NCI-H345 treated with DMSO at 0.1 percent for 48 hours (cell line): ENCODE measurements around the gene METTL5.
"Not testable (repeated sequence)": the region's sequence is repeated elsewhere in the genome, so short reads cannot be mapped to it uniquely, and the experiment has no call there.

Experiments
- DNase-seq: peaks from one replicate; lab custom pipeline; 2025; ENCODE audit not compliant: unreplicated experiment; lab: John Stamatoyannopoulos, UW

The METTL5 gene

DNA sequence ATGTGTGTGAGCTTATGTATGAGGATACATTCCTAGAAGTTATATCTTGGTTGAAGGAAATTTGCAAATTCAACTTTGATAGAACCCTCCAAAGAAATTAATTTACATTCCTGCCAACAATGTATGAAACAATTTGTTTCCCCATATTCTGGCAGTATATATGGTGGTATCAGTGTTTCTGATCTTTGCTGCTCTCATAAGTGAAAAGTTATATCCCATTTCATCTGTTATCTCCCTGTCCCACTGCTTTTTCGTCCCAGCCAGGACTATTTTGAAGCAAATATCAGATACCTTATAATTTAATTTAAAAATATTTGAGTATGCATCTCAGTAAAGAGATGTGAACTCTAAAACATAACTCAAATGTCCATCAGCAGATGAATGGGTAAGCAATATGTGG is 9.7 kb upstream of the METTL5 start:
- no peak for DNase-seq

DNA sequence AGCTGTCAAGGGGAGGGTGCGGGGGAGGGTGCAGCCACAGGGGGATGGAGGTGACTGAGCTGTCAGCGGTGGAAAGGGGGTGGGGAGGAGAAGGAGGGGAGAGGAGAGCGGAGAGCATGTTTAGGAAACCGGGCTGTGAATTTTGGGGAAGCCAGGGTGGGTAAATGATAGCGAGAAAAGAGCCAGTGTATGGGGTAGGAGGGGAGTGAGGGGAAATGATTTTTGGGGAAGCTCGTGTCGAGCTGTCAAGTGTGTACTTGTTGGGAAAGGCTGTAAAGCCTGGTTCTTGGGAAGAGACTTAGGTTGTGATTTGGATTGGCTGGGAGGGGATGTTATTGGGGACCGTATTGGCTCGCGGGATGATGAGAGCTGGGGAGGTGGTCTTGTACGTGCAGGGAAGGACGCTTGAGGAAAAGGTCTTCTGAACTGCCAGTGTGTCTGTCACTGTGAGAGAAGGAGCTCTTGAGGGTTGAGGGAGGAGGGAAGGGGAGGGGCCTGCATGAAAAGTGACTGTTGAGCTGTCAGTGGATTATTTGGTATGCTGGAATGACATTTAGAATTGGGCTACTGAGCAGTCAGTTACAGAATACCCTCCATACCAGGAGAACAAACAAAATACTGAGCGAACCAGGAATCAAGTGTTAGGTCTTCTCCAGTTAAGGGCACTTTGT is 3.6 kb upstream of the METTL5 start:
- DNase-seq, result peak; percentile 13

DNA sequence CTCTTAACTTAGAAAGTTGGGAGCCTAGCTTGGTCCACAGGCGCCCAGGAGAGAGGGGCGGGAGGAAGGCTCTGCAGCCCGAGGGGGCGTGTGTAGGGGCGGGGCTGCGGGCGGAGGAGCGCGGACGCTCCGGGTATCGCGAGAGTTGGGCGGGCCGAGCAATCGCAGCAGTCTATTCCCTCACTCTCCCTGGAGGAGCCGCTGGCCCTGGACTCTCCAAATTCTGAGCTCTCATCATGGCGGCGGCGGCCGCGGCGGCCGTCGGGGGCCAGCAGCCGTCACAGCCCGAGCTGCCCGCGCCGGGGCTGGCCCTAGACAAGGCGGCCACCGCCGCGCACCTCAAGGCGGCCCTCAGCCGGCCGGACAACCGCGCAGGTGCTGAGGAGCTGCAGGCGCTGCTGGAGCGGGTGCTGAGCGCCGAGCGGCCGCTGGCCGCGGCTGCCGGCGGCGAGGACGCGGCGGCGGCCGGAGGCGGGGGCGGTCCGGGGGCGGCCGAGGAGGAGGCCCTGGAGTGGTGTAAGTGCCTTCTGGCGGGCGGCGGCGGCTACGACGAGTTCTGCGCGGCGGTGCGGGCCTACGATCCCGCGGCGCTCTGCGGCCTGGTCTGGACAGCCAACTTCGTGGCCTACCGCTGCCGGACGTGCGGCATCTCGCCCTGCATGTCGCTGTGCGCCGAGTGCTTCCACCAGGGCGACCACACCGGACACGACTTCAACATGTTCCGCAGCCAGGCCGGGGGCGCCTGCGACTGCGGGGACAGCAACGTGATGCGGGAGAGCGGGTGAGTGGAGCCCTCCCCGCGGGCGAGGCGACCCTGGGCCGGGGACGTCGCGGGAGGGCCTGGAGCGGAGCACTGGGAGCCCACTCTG is 2.8 kb upstream of the METTL5 start, which contains the start of gene UBR3:
UBR3 (plus strand) TSS at position 183 of the 869 bp plus-strand sequence; CDS start at position 237, 54 bp downstream.
- peak; percentile 85 for DNase-seq

DNA sequence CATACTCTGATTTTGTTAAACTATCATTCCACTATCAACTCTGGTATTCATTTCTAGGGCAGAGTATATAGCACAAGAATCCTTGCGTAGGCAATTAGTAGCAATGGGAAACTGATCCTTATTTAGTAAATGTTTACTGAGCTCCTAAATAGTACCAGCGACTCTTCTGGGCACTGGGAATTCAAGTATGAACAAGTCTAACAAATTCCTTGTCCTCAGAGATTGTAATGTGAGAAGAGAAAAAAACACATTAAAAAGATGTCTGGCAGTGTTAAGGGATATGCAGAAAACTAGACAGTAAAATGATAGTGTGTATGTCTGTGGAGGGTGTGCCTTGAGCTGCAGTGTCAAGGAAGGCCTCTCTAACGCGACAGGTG is 721 bp downstream of the METTL5 start:
- DNase-seq, result no peak

DNA sequence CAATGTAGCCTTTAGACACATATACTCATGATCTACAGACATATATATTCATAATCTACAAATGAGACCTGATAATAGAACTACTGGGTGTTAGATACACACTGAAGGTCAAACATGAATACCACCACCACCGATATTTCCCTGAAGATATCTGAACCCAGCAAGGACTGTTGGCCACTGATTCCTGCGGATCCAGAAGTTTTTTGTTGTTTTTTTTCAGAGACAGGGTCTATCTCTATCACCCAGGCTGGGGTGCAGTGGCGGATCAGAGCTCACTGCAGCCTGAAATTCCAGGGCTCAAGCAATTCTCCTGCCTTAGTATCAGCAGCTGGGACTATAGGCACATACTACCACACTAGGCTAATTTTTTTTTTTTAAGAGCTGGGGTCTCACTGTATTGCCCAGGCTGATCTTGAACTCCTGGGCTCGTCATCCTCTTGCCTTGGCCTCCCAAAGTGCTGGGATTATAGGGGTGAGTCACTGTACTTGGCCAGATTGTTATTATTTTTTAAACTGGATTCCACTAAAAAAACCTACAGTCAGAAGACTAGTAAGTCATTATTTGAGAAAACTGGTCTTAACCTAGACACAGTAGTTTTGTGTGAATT is 1.8 kb downstream of the METTL5 start:
- no peak for DNase-seq

DNA sequence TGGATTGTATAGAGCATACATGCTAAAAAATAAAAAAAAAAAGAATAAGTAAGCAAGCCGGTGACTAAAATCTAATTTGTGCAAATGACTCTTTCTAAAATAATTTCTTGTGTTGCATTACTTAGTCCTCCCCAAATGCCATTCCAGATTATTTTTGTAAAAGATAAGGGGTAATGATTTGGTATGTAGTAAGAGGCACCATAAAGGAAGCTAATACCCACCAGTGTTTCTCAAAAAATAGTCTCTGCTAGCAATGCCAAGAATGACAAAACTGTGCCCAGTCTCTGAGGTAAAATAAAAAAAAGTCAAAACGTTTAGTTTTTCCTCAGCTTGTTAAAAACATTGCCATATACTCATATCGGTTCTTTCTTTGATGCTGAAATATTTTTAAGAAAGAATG is 2.7 kb downstream of the METTL5 start:
- DNase-seq, result no peak

DNA sequence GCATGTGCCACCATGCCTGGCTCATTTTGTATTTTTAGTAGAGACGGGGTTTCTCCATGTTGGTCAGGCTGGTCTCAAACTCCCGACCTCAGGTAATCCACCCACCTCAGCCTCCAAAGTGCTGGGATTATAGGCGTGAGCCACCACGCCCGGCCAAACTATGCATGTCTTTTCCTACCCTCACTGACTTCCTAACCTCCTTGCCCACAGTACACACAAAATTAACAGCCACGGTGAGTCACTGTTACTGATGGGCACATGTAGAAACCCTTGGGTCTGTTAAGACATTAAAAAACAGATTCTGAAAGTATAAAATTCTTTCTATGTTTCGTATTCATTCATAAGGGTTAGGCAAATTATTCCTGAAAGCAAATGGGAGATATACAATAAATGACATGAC is 4.6 kb downstream of the METTL5 start:
- not testable (repeated sequence) for DNase-seq

DNA sequence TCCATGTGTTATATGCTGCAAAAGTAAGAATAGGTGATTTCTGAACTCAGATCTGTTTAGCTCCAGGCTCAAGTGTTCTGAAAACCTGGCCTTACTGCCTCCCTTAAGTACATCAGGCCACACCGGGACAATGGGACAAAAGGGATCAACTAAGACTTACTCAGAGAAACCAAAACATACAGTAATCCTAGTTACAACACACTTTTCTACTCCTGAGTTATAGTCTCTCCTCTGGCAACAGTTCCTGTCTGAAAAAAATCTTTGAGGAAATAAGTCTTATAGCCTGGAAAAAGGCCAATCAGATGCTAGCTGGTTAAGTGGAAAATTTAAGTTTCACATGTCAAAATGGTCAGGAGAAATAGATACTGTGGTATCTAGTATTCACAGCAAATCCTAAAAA is 5.6 kb downstream of the METTL5 start:
- no peak for DNase-seq

DNA sequence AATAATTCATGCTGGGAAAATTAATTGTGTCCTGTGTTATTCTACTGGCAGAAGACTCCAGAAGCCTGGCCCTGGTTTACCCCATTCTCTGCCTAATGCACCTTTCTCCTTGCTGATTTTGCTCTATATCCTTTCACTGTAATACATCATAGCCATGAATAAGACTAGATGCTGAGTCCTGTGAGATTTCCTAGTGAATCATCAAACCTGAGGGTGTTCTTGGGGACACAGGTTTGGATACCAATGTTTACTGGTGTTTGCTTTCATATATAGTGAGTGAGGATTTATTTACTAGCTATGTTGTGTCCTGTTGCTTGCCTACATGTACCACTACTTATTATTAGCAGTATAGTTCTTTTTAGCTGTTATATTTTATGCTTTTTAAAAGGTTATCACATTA is 6.5 kb downstream of the METTL5 start:
- no peak for DNase-seq

DNA sequence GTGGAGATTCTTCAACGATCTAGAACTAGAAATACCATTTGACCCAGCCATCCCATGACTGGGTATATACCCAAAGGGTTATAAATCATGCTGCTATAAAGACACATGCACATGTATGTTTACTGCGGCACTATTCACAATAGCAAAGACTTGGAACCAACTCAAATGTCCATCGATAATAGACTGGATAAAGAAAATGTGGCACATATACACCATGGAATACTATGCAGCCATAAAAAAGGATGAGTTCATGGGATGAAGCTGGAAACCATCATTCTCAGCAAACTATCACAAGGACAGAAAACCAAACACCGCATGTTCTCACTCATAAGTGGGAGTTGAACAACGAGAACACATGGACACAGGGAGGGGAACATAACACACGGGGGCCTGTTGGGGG is 7.3 kb downstream of the METTL5 start:
- not testable (repeated sequence) for DNase-seq

DNA sequence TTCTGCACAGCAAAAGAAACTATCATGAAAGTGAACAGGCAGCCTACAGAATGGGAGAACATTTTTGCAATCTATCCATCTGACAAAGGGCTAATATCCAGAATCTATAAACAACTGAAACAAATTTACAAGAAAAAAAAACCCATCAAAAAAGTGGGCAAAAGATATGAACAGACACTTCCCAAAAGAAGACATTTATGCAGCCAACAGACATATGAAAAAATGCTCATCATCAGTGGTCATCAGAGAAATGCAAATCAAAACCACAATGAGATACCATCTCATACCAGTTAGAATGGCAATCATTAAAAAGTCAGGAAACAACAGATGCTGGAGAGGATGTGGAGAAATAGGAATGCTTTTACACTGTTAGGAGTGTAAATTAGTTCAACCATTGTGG is 7.7 kb downstream of the METTL5 start:
- DNase-seq, result not testable (repeated sequence)

DNA sequence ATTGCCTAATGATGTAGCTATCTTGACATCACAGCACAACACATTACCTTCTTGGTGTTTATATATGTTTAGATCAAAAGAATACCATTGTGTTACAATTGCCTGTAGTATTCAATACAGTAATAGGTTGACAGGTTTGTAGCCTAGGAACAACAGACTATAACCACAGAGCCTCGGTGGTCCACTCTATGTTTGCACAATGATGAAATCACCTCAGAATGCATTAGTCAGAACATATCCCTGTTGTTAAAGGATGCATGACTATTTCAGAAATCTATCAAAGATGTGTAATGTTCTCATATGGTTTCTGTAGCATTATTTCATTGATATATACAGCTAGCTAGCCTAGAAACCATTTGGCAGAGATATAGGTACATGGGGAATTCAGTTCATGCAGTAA is 8.9 kb downstream of the METTL5 start:
- DNase-seq, result no peak

DNA sequence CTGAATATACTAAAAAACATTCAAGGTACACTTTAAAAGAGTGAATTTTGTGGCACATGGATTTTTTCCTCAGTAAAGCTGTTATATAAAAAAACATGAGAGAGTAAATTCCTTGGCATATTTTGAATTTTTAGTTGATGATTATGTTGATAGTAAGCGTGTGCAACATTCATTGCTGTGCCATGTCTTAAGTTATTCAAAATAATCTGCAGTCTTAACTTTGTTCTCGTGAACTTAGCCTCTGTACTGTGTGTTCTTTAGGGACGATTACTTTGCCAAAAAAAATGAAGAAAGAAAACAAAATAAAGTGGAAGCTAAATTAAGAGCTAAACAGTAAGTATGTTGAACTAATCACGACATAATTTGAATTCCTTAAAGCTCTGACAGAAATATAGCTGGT is 16.5 kb downstream of the METTL5 start:
- DNase-seq, result no peak

DNA sequence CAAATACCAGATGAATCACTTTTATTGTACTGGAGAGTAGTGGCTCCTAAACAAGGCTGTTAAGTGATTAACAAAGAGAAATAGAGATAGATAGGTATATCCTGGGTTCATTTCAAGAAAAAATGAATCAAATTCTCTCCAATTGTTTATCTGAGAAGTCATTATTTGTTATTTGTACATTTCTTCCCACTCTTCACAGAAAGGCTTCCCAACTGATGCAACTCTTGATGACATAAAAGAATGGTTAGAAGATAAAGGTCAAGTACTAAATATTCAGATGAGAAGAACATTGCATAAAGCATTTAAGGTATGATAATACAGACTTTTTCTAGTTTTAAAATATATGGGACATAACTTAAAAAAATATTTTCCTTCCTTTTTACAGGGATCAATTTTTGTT is 18.1 kb downstream of the METTL5 start:
- DNase-seq, result no peak

DNA sequence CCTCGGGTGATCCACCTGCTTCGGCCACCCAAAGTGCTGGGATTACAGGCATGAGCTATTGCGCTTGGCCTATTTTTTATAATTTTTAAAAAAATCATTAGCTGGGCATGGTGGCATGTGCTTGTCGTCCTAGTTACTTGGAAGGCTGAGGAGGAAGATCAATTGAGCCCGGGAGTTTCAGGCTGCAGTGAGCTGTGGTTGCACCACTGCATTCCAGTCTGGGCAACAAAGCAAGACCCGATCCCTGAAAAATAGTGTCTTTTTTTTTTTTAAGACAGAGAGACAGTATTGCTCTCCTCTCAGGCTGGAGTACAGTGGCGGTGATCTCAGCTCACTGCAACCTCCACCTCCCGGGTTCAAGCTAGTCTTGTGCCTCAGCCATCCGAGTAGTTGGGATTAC is 21.2 kb downstream of the METTL5 start:
- no peak for DNase-seq

DNA sequence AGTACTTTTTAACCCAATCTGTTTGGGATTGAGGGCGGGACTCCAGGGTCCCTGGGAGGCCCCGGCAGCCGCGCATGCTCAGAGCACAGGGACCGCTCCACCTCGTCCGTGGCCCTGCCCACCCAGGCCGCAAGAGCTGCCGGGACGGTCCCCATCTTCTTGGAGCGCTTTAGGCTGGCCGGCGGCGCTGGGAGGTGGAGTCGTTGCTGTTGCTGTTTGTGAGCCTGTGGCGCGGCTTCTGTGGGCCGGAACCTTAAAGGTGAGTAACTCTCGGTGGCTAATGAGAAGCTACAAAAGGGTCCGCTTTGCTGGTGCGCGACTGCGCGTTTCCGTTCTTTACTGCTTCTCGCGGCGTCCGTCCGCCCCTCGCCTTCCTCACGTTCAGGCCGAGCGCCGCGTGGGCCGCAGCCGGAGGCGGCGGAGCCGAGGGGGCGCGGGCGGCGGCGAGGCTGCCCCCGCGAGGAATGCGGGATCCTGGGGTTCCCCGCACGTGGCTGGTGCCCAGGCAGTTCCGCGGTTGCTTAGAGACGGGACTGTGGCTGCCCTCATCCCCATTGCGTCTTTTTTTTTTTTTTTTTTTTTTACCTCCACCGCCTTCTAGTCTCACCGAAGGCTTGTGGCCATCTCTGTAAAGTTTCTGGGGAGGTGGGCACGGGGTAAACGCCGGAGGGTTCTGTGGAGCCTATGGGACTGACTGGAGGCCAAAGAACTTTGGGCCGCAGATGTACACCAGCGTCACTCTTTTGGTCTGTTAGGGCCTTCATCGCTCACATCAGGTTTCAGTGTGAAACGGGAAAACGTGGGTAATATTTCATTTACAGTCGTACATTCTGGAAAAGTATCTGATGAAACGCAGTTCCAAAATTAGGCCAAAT is 25.8 kb downstream of the METTL5 start, which contains the start of gene SSB:
SSB (plus strand) TSS at position 154 of the 875 bp plus-strand sequence. CDS start 2,090 bp downstream, outside the sequence.
- peak; percentile 90 for DNase-seq

DNA sequence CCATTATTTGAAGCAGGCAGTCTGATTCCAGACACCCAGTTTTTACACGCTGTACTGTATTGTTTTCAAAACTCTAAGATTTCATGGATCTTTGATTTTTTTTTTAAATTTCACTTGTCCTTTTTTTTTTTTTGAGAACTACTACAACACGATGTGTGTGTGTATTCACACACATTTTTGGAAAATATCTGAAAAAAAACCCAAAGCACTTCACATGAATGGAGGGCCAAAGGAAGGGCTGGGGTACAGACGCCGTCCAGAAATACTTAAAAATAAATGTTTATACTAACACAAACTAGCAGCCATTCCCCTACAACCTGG is 26.3 kb downstream of the METTL5 start:
- DNase-seq, result no peak

DNA sequence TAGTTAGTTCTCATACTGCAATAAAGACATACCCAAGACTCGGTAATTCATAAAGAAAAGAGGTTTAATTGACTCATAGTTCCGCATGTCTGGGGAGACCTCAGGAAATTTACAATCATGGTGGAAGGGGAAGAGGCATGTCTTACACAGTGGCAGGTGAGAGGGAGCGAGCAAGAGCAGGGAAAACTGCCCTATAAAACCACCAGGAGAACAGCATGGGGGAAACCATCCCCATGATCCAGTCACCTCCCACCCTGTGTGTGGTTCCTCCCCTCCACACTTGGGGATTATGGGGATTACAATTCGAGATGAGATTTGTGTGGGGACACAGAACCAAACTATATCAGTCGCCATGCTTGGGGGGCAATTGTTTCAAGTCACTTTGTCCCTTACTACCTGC is 27.1 kb downstream of the METTL5 start:
- DNase-seq, result no peak

DNA sequence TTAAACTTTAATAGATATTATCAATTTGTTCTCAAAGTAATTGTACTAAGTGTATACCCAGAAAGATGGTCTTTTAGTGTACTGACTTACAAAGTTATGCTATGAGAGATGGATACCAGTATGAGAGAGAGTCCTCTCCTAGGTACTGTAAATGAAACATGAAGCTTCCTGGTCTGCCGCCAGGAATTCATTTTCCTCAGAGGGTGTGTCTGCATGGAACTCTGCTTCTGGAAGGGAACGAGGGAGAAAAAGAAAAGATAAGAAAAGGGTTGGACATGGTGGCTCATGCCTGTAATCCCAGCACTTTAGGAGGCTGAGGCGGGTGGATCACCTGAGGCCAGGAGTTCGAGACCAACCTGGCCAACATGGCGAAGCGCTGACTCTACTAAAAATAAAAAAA is 28.3 kb downstream of the METTL5 start:
- no peak for DNase-seq

DNA sequence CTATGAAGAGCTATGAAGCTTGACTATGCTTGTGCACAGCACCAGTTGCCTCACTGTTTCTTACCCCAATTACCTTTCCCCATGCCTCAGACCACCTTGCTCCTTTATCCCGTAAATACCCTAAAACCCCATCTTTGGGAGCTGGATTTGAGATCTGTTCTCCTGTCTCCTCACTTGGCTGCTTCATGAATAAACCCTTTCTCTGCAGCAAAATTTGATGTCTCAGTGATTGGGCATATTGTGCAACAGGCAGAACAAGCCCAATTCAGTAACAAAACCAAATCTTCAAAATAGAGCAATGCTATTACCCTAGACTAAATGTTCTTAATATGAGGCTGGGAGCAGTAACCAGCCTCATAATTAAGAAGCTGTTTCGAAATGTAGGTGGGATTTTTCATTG is 29.5 kb downstream of the METTL5 start:
- no peak for DNase-seq

DNA sequence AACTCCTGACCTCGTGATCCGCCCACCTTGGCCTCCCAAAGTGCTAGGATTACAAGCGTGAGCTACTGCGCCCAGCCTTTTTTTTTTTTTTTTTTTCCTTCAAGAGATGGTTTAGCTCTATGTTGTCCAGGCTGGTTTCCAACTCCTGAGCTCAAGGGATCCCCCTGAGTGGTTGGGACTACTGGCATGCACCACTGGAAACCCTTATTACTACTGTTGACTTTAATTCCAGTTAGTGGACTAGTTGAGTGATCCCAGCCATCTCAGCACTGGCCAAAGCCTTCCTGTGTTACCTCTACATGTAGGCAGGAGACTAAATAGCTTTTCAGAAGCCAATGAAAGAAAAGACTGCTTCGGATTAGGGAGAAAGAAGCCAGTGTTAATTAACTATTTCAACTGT is 34.1 kb downstream of the METTL5 start:
- DNase-seq, result no peak
